Fibroblast of mammary gland (primary cell): ENCODE data around the gene MAP7D1.

ENCODE experiments used
- DNase-seq: peaks from one replicate; pipeline ENCODE4 v3.0.0-alpha.2; 2010; ENCODE audit warnings: low read depth
- H3K4me3 ChIP-seq: 2 replicates; pipeline ENCODE4 v1.5.1; 2011; ENCODE audit warnings: low read depth, mild to moderate bottlenecking, low read length, moderate library complexity; ENCODE audit not compliant: control insufficient read depth
- TF ChIP-seq, protein P1 (sequence below): conservative IDR thresholded peaks from 2 replicates; pipeline ENCODE4 v1.5.1; 2011; ENCODE audit warnings: low read depth, low read length, inconsistent platforms; ENCODE audit not compliant: control insufficient read depth, insufficient read depth

Gene MAP7D1

DNA sequence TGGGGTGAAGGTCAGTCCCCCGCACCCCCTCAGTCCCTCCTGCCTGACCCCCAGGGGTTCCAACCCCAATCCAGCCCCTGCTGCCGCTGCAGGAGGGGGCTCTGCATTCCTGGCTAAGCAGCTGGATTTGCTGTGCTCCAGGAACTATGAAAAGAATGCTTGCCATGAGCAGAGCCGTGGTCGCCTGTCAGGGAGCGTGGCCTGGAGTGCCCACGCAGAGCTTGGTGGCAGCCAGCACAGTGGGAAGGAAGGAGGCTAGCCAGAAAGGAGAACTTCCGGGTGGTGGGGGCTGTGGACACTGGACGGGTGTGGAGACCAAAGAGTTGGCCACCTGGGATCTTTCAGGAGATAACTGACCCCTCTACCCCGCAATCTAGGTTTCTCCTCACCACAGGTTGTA, 36.5 kb upstream of the MAP7D1 start:
- DNase-seq, result no peak
- TF ChIP-seq, protein P1, sequence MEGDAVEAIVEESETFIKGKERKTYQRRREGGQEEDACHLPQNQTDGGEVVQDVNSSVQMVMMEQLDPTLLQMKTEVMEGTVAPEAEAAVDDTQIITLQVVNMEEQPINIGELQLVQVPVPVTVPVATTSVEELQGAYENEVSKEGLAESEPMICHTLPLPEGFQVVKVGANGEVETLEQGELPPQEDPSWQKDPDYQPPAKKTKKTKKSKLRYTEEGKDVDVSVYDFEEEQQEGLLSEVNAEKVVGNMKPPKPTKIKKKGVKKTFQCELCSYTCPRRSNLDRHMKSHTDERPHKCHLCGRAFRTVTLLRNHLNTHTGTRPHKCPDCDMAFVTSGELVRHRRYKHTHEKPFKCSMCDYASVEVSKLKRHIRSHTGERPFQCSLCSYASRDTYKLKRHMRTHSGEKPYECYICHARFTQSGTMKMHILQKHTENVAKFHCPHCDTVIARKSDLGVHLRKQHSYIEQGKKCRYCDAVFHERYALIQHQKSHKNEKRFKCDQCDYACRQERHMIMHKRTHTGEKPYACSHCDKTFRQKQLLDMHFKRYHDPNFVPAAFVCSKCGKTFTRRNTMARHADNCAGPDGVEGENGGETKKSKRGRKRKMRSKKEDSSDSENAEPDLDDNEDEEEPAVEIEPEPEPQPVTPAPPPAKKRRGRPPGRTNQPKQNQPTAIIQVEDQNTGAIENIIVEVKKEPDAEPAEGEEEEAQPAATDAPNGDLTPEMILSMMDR, result no peak
- H3K4me3 ChIP-seq, result no peak overlapping the region

DNA sequence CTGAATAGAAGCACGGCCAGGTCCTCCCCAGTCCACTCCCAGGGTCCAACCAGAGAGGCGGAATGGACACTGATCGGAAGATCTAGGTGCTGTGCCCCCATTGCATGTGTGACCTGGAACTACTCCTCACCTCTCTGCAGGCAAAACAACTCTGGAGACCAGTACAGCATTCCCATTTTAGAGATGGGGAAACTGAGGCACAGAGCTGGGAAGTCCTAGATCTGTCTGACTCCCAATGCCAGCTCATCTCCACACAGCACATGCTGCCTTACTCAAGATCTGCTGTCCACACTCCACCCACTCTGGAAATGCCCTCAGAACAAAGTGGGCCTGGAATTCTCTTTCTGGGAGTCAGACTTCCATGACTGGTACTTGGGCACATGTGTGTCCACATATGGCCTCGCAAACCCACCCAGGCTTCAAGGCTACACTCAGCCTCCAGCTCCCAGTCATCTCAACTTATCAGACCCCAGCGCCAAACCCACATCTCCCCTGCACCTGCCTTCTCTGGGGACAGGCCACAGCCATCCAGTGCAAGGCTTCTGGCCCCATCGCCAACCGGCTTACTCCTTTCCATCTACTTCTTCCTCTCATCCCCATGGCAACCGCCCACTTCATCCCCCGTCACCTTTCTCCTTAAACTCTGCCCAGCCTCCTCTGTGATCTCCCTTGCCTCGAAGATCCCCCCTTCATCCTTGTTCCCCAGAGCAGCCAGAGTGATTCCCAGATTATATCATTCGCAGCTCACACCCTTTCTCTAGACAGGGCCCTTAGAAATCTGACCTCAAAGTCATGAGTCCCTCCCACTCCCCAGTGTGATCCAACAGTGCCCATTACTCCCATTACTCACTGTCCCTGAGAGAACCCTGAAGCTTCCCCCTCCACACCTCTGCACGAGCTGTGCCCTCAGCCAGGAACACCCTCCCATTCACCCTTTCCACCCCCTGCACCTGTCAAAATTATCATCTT, 33.6 kb upstream of the MAP7D1 start:
- TF ChIP-seq, protein P1, result no peak
- H3K4me3 ChIP-seq, result no peak overlapping the region
- DNase-seq, result no peak

DNA sequence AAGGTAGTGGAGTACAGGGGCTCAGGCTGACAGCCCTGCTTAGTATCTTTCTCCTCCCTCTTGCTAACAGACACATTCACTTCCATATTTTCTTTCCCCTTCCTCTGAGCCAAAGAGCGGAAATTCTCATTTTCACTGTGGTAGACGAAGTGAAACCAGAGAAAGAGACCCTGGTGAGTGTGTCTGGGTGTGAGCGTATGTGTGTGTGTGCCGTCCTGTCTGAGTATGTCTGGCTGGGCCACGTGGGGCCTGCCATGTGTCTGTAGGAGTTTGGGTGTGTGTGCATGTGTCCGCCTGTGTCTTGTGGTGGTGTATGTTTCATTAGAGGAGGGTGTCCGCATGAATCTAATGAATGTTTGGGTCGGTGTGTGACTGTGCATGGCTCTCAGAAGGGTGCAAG, 32.6 kb upstream of the MAP7D1 start:
- H3K4me3 ChIP-seq, result no peak overlapping the region
- DNase-seq, result no peak
- TF ChIP-seq, protein P1, result no peak

DNA sequence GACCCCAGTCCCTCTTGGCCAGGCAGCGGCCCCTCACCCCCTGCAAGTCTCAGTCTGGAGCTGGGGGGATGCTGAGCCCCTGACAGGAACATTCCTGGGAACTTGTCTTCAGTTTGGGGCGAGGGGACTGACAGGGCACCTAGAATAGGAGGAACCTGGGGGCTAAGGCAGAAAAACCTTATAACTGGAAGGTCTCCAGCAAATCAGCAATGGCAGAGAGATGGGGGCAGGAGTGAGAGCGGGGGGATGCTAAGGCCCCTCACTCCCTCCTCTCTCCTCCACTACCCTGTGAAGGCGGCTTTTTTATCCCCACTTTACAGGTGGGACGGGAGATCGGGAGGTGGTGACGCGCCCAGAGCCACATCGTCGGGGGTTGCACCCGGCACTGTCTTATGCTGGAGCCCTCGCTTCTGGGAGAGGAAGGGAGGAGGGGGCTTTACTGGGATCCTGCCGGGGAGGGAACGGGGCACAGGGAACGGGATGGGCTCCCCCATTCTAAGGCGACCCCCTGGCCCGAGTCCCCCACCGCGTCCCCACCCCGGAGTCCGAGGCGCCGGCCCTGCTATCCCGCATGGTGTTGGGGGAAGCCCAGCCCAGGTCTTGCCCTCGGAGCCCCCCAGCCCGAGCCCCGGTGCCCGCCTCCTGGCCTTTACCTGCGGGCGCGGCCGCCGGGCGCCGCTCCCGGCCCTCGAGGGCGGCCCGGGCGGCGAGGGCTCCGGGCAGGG, 31.4 kb upstream of the MAP7D1 start:
- H3K4me3 ChIP-seq, result no peak overlapping the region
- TF ChIP-seq, protein P1, result no peak
- no peak for DNase-seq

DNA sequence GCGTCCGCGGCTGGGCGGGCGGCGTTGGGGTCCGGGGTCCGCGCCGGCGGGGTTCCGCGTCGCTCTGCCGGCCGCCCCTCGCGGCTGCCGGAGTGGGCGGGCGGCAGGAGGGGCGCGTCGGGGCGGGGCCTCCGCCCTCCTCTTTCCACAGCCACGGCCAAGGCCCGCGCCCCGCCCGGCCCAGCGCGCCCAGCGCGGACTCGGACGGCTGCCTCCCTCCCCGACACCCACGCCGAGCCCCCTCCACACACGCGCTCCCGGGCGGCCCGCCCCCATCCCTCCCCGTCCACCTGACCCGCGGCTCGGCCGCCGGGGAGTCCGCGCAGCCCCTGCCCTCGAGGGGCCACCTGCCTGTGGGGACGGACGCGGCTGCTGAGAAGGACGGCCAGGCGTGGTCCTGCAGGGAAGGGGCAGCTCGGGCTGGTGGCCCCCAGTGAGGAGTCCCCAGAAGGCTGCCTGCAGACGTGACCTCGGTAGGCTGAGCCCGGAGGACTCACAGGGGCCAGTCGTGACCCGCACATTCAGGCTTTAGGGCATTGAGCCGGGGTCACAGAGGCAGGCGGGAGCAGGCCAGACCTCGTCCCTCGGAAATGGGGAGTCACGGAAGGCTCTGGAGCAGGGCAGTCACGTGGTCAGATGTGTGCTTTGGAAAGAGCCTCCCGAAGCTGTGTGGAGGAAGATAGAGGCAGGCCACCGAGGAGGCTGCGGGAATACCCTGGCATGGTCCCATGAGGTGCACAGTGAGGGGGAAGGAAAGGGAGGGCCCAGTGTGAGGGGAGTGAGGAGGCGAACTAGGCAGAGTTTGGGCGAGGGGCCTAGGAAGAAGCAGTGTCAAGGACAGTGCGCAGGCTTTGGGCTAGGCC, 30.6 kb upstream of the MAP7D1 start, which contains the start of gene COL8A2:
TSS of gene COL8A2 (minus strand) at position 94 of the 863 bp plus-strand sequence. CDS start 24,980 bp downstream, outside the sequence.
- DNase-seq, result no peak
- H3K4me3 ChIP-seq, result no peak within 1 kb of the TSS
- TF ChIP-seq, protein P1, result no peak
